SK-N-SH treated with all-trans-retinoic acid at 6 μM for 48 hours (cell line): ENCODE measurements around the gene HEATR5B.

Source experiments
- ATAC-seq: fragments of 200-7000 bp; cut with Tn5 transposase; 3 replicates; pipeline ENCODE4 v1.9.1; 2020; ENCODE audit warnings: mild to moderate bottlenecking, moderate library complexity
- ARNTL ChIP-seq: fragments of 450-650 bp; formaldehyde crosslinking; IDR thresholded peaks from 2 replicates; pipeline ENCODE4 v1.5.0; 2020; ENCODE audit warnings: low read depth, mild to moderate bottlenecking, moderate library complexity, borderline replicate concordance
- BACH2 ChIP-seq: fragments of 250-450 bp; sonication (Bioruptor Pico); IDR thresholded peaks from 2 replicates; pipeline ENCODE4 v1.9.0; 2021; ENCODE audit warnings: mild to moderate bottlenecking, borderline replicate concordance
- CSDC2 ChIP-seq: fragments of 250-450 bp; sonication (Bioruptor Pico); IDR thresholded peaks from 2 replicates; pipeline ENCODE4 v1.5.0; 2020; ENCODE audit warnings: mild to moderate bottlenecking, moderate library complexity
- CSRNP3 ChIP-seq: fragments of 250-450 bp; sonication (Bioruptor Pico); IDR thresholded peaks from 2 replicates; pipeline ENCODE4 v1.5.1; 2021; ENCODE audit warnings: mild to moderate bottlenecking, moderate library complexity
- ESRRG ChIP-seq: fragments of 250-450 bp; sonication (Bioruptor Pico); IDR thresholded peaks from 2 replicates; pipeline ENCODE4 v1.6.1; 2021; ENCODE audit warnings: mild to moderate bottlenecking
- GLIS3 ChIP-seq: fragments of 250-450 bp; sonication (Bioruptor Pico); IDR thresholded peaks from 2 replicates; pipeline ENCODE4 v1.5.0; 2020; ENCODE audit warnings: mild to moderate bottlenecking, moderate library complexity
- ISL1 ChIP-seq: fragments of 250-450 bp; sonication (Bioruptor Pico); IDR thresholded peaks from 2 replicates; pipeline ENCODE4 v2.1.2; 2022; ENCODE audit warnings: mild to moderate bottlenecking, moderate library complexity
- POU6F1 ChIP-seq: fragments of 250-450 bp; sonication (Bioruptor Pico); IDR thresholded peaks from 2 replicates; pipeline ENCODE4 v1.8.0; 2021; ENCODE audit warnings: low read depth, mild to moderate bottlenecking, moderate library complexity, borderline replicate concordance
- PPARA ChIP-seq: fragments of 250-450 bp; sonication (Bioruptor Pico); IDR thresholded peaks from 2 replicates; pipeline ENCODE4 v1.5.0; 2020; ENCODE audit warnings: mild to moderate bottlenecking, borderline replicate concordance
- RARB ChIP-seq: fragments of 250-450 bp; sonication (Bioruptor Pico); IDR thresholded peaks from 2 replicates; pipeline ENCODE4 v1.8.0; 2021; ENCODE audit warnings: mild to moderate bottlenecking, moderate library complexity
- SNAI2 ChIP-seq: fragments of 250-450 bp; sonication (Bioruptor Pico); IDR thresholded peaks from 2 replicates; pipeline ENCODE4 v1.5.0; 2020; ENCODE audit warnings: mild to moderate bottlenecking, moderate library complexity
- TCF4 ChIP-seq: fragments of 250-450 bp; sonication (Bioruptor Pico); IDR thresholded peaks from 2 replicates; pipeline ENCODE4 v1.8.0; 2021; ENCODE audit warnings: mild to moderate bottlenecking, moderate library complexity, borderline replicate concordance
- TOX ChIP-seq: fragments of 250-450 bp; sonication (Bioruptor Pico); IDR thresholded peaks from 2 replicates; pipeline ENCODE4 v1.8.0; 2021; ENCODE audit warnings: mild to moderate bottlenecking, moderate library complexity, borderline replicate concordance
- ZC3H10 ChIP-seq: fragments of 250-450 bp; sonication (Bioruptor Pico); IDR thresholded peaks from 2 replicates; pipeline ENCODE4 v1.5.1; 2021; ENCODE audit warnings: mild to moderate bottlenecking, moderate library complexity
- ZFP3 ChIP-seq: fragments of 250-450 bp; sonication (Bioruptor Pico); IDR thresholded peaks from 2 replicates; pipeline ENCODE4 v1.5.0; 2020; ENCODE audit warnings: mild to moderate bottlenecking, moderate library complexity
- ZFP30 ChIP-seq: fragments of 450-650 bp; formaldehyde crosslinking; IDR thresholded peaks from 2 replicates; pipeline ENCODE4 v1.5.0; 2022; ENCODE audit warnings: mild to moderate bottlenecking, moderate library complexity
- ZNF565 ChIP-seq: fragments of 450-650 bp; formaldehyde crosslinking; conservative IDR thresholded peaks from 2 replicates; pipeline ENCODE4 v1.5.0; 2020; ENCODE audit warnings: low read depth, mild to moderate bottlenecking, moderate library complexity
- ZNF70 ChIP-seq: fragments of 450-650 bp; formaldehyde crosslinking; IDR thresholded peaks from 2 replicates; pipeline ENCODE4 v1.5.0; 2020; ENCODE audit warnings: mild to moderate bottlenecking, moderate library complexity
- ZNF8 ChIP-seq: fragments of 450-650 bp; formaldehyde crosslinking; IDR thresholded peaks from 2 replicates; pipeline ENCODE4 v1.5.0; 2020; ENCODE audit warnings: mild to moderate bottlenecking, moderate library complexity
- TF ChIP-seq, protein P1 (sequence below): fragments of 250-450 bp; sonication (Bioruptor Pico); IDR thresholded peaks from 2 replicates; pipeline ENCODE4 v1.5.0; 2020; ENCODE audit warnings: mild to moderate bottlenecking, moderate library complexity
- TF ChIP-seq, protein P2 (sequence below): fragments of 250-450 bp; sonication (Bioruptor Pico); IDR thresholded peaks from 2 replicates; pipeline ENCODE4 v1.8.0; 2020; ENCODE audit warnings: mild to moderate bottlenecking, moderate library complexity, borderline replicate concordance
- TF ChIP-seq, protein P3 (sequence below): fragments of 250-450 bp; sonication (Bioruptor Pico); IDR thresholded peaks from 2 replicates; pipeline ENCODE4 v1.5.1; 2020; ENCODE audit warnings: low read depth, mild to moderate bottlenecking, moderate library complexity

Gene HEATR5B

DNA sequence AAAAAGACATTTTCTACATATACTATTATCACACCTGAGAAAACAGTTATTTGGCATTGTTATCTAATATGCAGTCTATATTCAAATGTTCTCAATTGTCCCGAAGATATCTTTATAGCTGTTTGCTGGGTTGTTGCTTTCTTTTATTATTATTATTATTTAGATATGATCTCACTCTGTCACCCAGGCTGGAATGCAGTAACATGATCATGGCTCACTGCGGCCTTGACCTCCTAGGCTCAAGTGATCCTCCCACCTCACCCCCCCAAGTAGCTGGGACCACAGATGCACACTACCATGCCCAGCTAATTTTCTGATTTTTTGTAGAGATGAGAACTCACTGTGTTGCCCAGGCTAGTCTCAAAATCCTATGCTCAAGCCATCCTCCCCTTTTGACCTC is 20.0 kb upstream of the HEATR5B start:
- ATAC-seq, result no peak
- TF ChIP-seq, protein P1, sequence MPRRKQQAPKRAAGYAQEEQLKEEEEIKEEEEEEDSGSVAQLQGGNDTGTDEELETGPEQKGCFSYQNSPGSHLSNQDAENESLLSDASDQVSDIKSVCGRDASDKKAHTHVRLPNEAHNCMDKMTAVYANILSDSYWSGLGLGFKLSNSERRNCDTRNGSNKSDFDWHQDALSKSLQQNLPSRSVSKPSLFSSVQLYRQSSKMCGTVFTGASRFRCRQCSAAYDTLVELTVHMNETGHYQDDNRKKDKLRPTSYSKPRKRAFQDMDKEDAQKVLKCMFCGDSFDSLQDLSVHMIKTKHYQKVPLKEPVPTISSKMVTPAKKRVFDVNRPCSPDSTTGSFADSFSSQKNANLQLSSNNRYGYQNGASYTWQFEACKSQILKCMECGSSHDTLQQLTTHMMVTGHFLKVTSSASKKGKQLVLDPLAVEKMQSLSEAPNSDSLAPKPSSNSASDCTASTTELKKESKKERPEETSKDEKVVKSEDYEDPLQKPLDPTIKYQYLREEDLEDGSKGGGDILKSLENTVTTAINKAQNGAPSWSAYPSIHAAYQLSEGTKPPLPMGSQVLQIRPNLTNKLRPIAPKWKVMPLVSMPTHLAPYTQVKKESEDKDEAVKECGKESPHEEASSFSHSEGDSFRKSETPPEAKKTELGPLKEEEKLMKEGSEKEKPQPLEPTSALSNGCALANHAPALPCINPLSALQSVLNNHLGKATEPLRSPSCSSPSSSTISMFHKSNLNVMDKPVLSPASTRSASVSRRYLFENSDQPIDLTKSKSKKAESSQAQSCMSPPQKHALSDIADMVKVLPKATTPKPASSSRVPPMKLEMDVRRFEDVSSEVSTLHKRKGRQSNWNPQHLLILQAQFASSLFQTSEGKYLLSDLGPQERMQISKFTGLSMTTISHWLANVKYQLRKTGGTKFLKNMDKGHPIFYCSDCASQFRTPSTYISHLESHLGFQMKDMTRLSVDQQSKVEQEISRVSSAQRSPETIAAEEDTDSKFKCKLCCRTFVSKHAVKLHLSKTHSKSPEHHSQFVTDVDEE (CRISPR knock-in tag), result no peak
- TF ChIP-seq TOX (CRISPR knock-in tag), result no peak
- no peak for TF ChIP-seq POU6F1 (CRISPR knock-in tag)
- no peak for TF ChIP-seq BACH2
- no peak for TF ChIP-seq CSDC2 (CRISPR knock-in tag)
- no peak for TF ChIP-seq ESRRG (CRISPR knock-in tag)
- no peak for TF ChIP-seq PPARA (CRISPR knock-in tag)
- no peak for TF ChIP-seq RARB (CRISPR knock-in tag)
- TF ChIP-seq, protein P2, sequence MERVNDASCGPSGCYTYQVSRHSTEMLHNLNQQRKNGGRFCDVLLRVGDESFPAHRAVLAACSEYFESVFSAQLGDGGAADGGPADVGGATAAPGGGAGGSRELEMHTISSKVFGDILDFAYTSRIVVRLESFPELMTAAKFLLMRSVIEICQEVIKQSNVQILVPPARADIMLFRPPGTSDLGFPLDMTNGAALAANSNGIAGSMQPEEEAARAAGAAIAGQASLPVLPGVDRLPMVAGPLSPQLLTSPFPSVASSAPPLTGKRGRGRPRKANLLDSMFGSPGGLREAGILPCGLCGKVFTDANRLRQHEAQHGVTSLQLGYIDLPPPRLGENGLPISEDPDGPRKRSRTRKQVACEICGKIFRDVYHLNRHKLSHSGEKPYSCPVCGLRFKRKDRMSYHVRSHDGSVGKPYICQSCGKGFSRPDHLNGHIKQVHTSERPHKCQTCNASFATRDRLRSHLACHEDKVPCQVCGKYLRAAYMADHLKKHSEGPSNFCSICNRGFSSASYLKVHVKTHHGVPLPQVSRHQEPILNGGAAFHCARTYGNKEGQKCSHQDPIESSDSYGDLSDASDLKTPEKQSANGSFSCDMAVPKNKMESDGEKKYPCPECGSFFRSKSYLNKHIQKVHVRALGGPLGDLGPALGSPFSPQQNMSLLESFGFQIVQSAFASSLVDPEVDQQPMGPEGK (CRISPR knock-in tag), result no peak
- no peak for TF ChIP-seq ISL1 (CRISPR knock-in tag)

DNA sequence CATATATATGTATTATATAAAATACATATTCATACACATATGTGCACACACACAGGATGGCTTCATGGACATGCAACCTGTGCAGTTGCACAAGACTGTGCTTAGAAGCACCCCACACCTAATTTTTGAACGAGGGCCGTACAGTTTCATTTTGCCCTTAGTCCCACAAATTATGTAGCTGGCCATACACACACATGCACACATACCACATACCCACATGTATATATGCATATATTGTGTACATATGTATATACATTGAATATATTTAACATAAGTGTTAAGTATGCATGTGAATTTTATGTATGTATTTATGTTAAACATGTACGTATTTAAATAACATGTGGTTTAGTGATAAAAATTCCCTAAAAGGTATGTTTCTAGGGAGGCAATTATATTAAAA is 18.4 kb upstream of the HEATR5B start:
- ATAC-seq, result no peak
- TF ChIP-seq RARB (CRISPR knock-in tag), result no peak
- TF ChIP-seq ZNF565, result no peak
- no peak for TF ChIP-seq GLIS3 (CRISPR knock-in tag)
- TF ChIP-seq POU6F1 (CRISPR knock-in tag), result no peak
- TF ChIP-seq PPARA (CRISPR knock-in tag), result no peak
- TF ChIP-seq ISL1 (CRISPR knock-in tag), result no peak
- TF ChIP-seq ZNF70 (CRISPR knock-in tag), result no peak
- TF ChIP-seq, protein P3, sequence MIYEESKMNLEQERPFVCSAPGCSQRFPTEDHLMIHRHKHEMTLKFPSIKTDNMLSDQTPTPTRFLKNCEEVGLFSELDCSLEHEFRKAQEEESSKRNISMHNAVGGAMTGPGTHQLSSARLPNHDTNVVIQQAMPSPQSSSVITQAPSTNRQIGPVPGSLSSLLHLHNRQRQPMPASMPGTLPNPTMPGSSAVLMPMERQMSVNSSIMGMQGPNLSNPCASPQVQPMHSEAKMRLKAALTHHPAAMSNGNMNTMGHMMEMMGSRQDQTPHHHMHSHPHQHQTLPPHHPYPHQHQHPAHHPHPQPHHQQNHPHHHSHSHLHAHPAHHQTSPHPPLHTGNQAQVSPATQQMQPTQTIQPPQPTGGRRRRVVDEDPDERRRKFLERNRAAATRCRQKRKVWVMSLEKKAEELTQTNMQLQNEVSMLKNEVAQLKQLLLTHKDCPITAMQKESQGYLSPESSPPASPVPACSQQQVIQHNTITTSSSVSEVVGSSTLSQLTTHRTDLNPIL, result no peak
- TF ChIP-seq, protein P1 (CRISPR knock-in tag), result no peak
- TF ChIP-seq, protein P2 (CRISPR knock-in tag), result no peak
- no peak for TF ChIP-seq ZC3H10 (CRISPR knock-in tag)
- no peak for TF ChIP-seq ZNF8
- no peak for TF ChIP-seq ZFP3 (CRISPR knock-in tag)
- TF ChIP-seq BACH2, result no peak
- TF ChIP-seq TCF4 (CRISPR knock-in tag), result no peak
- no peak for TF ChIP-seq CSRNP3
- no peak for TF ChIP-seq ZFP30
- TF ChIP-seq TOX (CRISPR knock-in tag), result no peak
- TF ChIP-seq ARNTL (CRISPR knock-in tag), result no peak
- TF ChIP-seq SNAI2 (CRISPR knock-in tag), result no peak
